K562 (cell line): ENCODE data around the gene PRTFDC1. TPM values are rescaled to one million over a fixed set of nuclear protein-coding genes. Genes with fewer than 3 reads are reported as not detected.

Experiments
- ATAC-seq: fragments of 200-7000 bp; cut with Tn5 transposase; 3 replicates; pipeline ENCODE4 v1.9.1; 2020; ENCODE audit warnings: moderate library complexity
- BruUV-seq: library from RNA; stranded (reverse); fragments of 400-500 nt; replicated peaks from 2 replicates; lab custom pipeline; 2021; lab: Mats Ljungman, UMichigan
- CTCF ChIA-PET: fragments of 300-600 bp; formaldehyde crosslinking; extraction: SDS; loops from one replicate; lab custom pipeline; 2021; ENCODE audit warnings: low intra/inter-chr PET ratio; lab: Yijun Ruan, JAX
- POLR2A ChIA-PET: fragments of 300-600, 350-650 bp; sonication (Branson Sonifier 250); formaldehyde crosslinking; extraction: SDS; loops from one replicate; lab custom pipeline; 2021; ENCODE audit warnings: antibody characterized with exemption, inconsistent platforms; lab: Yijun Ruan, JAX
- DNase-seq, 4 experiments: peaks; one replicate each; pipeline versions ENCODE4 v3.0.0 to v3.0.0-alpha.2; 2011 to 2018; ENCODE audit warnings: low spot score in 3 of 4, mixed read lengths in 3 of 4; ENCODE audit errors: extremely low read depth in 1 of 4
- FAIRE-seq: peaks from 2 replicates; lab custom pipeline; 2011; peaks lifted over from hg19 to GRCh38; lab: Jason Lieb, UNC
- H2AFZ ChIP-seq: 2 replicates; pipeline ENCODE4 v1.6.0; 2011; ENCODE audit warnings: low read depth, low read length, control low read depth, inconsistent platforms
- H3K27ac ChIP-seq: fragments of 200-600 bp; 3 replicates; pipeline ENCODE4 v1.8.0; 2011; ENCODE audit warnings: low read depth, mild to moderate bottlenecking, control low read depth, inconsistent platforms, low read length, moderate library complexity, mixed read lengths; ENCODE audit errors: extremely low read depth
- H3K27me3 ChIP-seq, 2 experiments: fragments of 300-600 bp in 1 of 2; 2 replicates in 1 of 2; 3 replicates in 1 of 2; pipeline versions ENCODE4 v1.6.0 to v1.8.0; 2011; ENCODE audit warnings: inconsistent platforms in 2 of 2, low read length in 2 of 2, mild to moderate bottlenecking in 1 of 2, mixed read lengths in 1 of 2, moderate library complexity in 1 of 2; ENCODE audit not compliant: control insufficient read depth in 2 of 2, insufficient read depth in 2 of 2
- H3K36me3 ChIP-seq: fragments of 300-600 bp; 3 replicates; pipeline ENCODE4 v1.8.0; 2011; ENCODE audit warnings: mild to moderate bottlenecking, low read length, inconsistent platforms; ENCODE audit not compliant: control insufficient read depth, insufficient read depth
- H3K4me1 ChIP-seq, 2 experiments: fragments of 200-600 bp in 1 of 2; replicated peaks in 1 of 2; 2 replicates in 1 of 2; 3 replicates in 1 of 2; pipeline versions ENCODE4 v1.5.1 to v1.8.0; 2011; ENCODE audit warnings: inconsistent platforms in 2 of 2, low read length in 2 of 2, mild to moderate bottlenecking in 1 of 2, mixed read lengths in 1 of 2, moderate library complexity in 1 of 2; ENCODE audit not compliant: control insufficient read depth in 2 of 2, insufficient read depth in 2 of 2
- H3K4me2 ChIP-seq: 2 replicates; pipeline ENCODE4 v1.6.1; 2011; ENCODE audit warnings: low read length, control low read depth, inconsistent platforms, mixed read lengths; ENCODE audit not compliant: insufficient read depth
- H3K4me3 ChIP-seq: fragments of 200-600 bp; sonication (generic), shearing (Covaris generic); 2 replicates; pipeline ENCODE4 v1.5.1; 2016; ENCODE audit warnings: control low read depth, inconsistent platforms
- H3K79me2 ChIP-seq: fragments of 200-600 bp; 3 replicates; pipeline ENCODE4 v1.8.0; 2011; ENCODE audit warnings: low read length, inconsistent platforms; ENCODE audit not compliant: control insufficient read depth, insufficient read depth
- H3K9ac ChIP-seq, 2 experiments: 2 replicates each; pipeline versions ENCODE4 v1.6.0 to v1.6.1; 2011; ENCODE audit warnings: low read depth in 2 of 2, low read length in 2 of 2, control low read depth in 1 of 2, inconsistent platforms in 1 of 2, mild to moderate bottlenecking in 1 of 2, mixed read lengths in 1 of 2; ENCODE audit not compliant: insufficient read depth in 1 of 2
- H3K9me1 ChIP-seq: one replicate; pipeline ENCODE4 v1.6.0; 2011; ENCODE audit warnings: inconsistent platforms, mild to moderate bottlenecking, low read length, moderate library complexity; ENCODE audit not compliant: control insufficient read depth, insufficient read depth
- H3K9me3 ChIP-seq: replicated peaks from 2 replicates; pipeline ENCODE4 v1.5.1; 2011; ENCODE audit warnings: low read depth, low read length, inconsistent platforms; ENCODE audit not compliant: control insufficient read depth, insufficient read depth
- H4K20me1 ChIP-seq: replicated peaks from 2 replicates; pipeline ENCODE4 v1.6.1; 2011; ENCODE audit warnings: low read length, inconsistent platforms, mixed read lengths; ENCODE audit not compliant: control insufficient read depth, insufficient read depth
- EGR1 ChIP-seq: fragments of 450-650 bp; conservative IDR thresholded peaks from 2 replicates; pipeline ENCODE4 v1.6.1; 2017; ENCODE audit warnings: mild to moderate bottlenecking
- ID3 ChIP-seq, 2 experiments: fragments of 250-450 bp in 1 of 2; fragments of 450-650 bp in 1 of 2; sonication (Bioruptor Pico) in 1 of 2; IDR thresholded peaks; 2 replicates each; pipeline versions ENCODE4 v1.6.1 to v1.8.0; 2016 to 2021; ENCODE audit warnings: mild to moderate bottlenecking in 2 of 2, moderate library complexity in 2 of 2, missing compliant biosample characterization in 1 of 2, missing genetic modification characterization in 1 of 2
- KLF6 ChIP-seq: fragments of 250-450 bp; sonication (Bioruptor Pico); IDR thresholded peaks from 2 replicates; pipeline ENCODE4 v1.4.0; 2020; ENCODE audit warnings: mild to moderate bottlenecking, moderate library complexity, borderline replicate concordance
- LCOR ChIP-seq: sonication (generic); formaldehyde crosslinking; IDR thresholded peaks from 2 replicates; pipeline ENCODE4 v1.8.0; 2022; ENCODE audit warnings: mild to moderate bottlenecking, missing genetic modification reagents
- PCBP2 ChIP-seq: fragments of 200-400 bp; formaldehyde crosslinking; IDR thresholded peaks from 2 replicates; pipeline ENCODE4 v1.6.1; 2018; ENCODE audit warnings: low read length, low read depth, mild to moderate bottlenecking, moderate library complexity; ENCODE audit not compliant: poor library complexity, severe bottlenecking
- RAD21 ChIP-seq, 2 experiments: fragments of 250-450 bp in 1 of 2; fragments of 450-650 bp in 1 of 2; sonication (Bioruptor Pico) in 1 of 2; formaldehyde crosslinking in 1 of 2; IDR thresholded peaks in 1 of 2; conservative IDR thresholded peaks in 1 of 2; 2 replicates each; pipeline versions ENCODE4 v1.4.0 to v1.8.0; 2020 to 2022; ENCODE audit warnings: mild to moderate bottlenecking in 2 of 2, moderate library complexity in 1 of 2
- RNF2 ChIP-seq: sonication (generic); IDR thresholded peaks from 2 replicates; pipeline ENCODE4 v1.6.1; 2016
- SMARCA4 ChIP-seq: fragments of 450-650 bp; IDR thresholded peaks from 2 replicates; pipeline ENCODE4 v1.6.1; 2016
- SNAPC5 ChIP-seq: fragments of 250-450 bp; sonication (Bioruptor Pico); IDR thresholded peaks from 2 replicates; pipeline ENCODE4 v1.8.0; 2021; ENCODE audit warnings: moderate library complexity, mild to moderate bottlenecking, inconsistent platforms
- THAP12 ChIP-seq: fragments of 250-450 bp; sonication (Bioruptor Pico); IDR thresholded peaks from 2 replicates; pipeline ENCODE4 v1.9.0; 2021; ENCODE audit warnings: mild to moderate bottlenecking, inconsistent platforms
- YY1 ChIP-seq, 3 experiments: IDR thresholded peaks; 2 replicates each; pipeline ENCODE4 v1.6.1; 2011; ENCODE audit warnings: low read length in 2 of 3, mild to moderate bottlenecking in 2 of 3, moderate library complexity in 2 of 3, borderline replicate concordance in 1 of 3, control low read depth in 1 of 3, low read depth in 1 of 3; ENCODE audit not compliant: insufficient read depth in 3 of 3, insufficient replicate concordance in 2 of 3, control insufficient read depth in 1 of 3, insufficient read length in 1 of 3; ENCODE audit errors: extremely low read depth in 1 of 3
- ZBTB2 ChIP-seq: fragments of 450-650 bp; IDR thresholded peaks from 2 replicates; pipeline ENCODE4 v1.6.1; 2016; ENCODE audit warnings: antibody characterized with exemption
- ZNF584 ChIP-seq: fragments of 200-800 bp; sonication (Bioruptor generic); IDR thresholded peaks from 2 replicates; pipeline ENCODE4 v1.6.1; 2016; ENCODE audit warnings: low read depth, mild to moderate bottlenecking, missing genetic modification characterization, missing compliant biosample characterization
- ZNF717 ChIP-seq: fragments of 250-450 bp; sonication (Bioruptor Pico); IDR thresholded peaks from 2 replicates; pipeline ENCODE4 v1.5.0; 2021
- WGBS: fragments of 100-300 bp; shearing (Covaris generic); methylation state at CpG from one replicate; pipeline ENCODE4 v1.1.6; 2016; ENCODE audit warnings: low coverage, mixed read lengths; ENCODE audit not compliant: insufficient coverage; ENCODE audit errors: missing lambda C conversion rate; 5-methylcytosine and 5-hydroxymethylcytosine counted together
- in situ Hi-C: fragments of 300-500 bp; cut with MboI; formaldehyde crosslinking; loops from 4 replicates; pipeline ENCODE4 v1.15.0; 2018; ENCODE audit warnings: inconsistent platforms, mixed read lengths
- intact Hi-C: fragments of 100-400 bp; cut with micrococcal nuclease; formaldehyde crosslinking; loops from 2 replicates; pipeline ENCODE4 v1.14.2; 2022
- polyA plus RNA-seq, 8 experiments: library from polyadenylated mRNA; depleted of rRNA in 4 of 8; stranded (reverse) in 5 of 8; unstranded in 3 of 8; fragments of >200 nt; fragmentation: Nextera tagmentation in 2 of 8; fragmentation: Illumina TruSeq in 1 of 8; extraction: Ambion mirVana in 2 of 8; extraction: Trizol in 1 of 8; gene quantifications; 2 replicates each; pipeline versions ENCODE4 v1.2.1 to v1.2.3, GENCODE V29; 2011 to 2014; ENCODE audit warnings: inconsistent platforms in 1 of 8, missing spikeins in 1 of 8
- total RNA-seq, 7 experiments: library from RNA; depleted of rRNA in 6 of 7; stranded (reverse); fragments of >200 nt in 6 of 7; fragmentation: Illumina TruSeq in 2 of 7; extraction: Trizol in 2 of 7; gene quantifications; 2 replicates each; pipeline versions ENCODE4 v1.2.1 to v1.2.3, GENCODE V29; 2011 to 2021; ENCODE audit warnings: low replicate concordance in 1 of 7

PRTFDC1 gene
- total and polyA plus RNA-seq, 9 of the 15 experiments (the other 6 are each of a cell fraction or from before 2014, with no cell fraction given), result 7.0 to 27.6 (median 10.0) TPM

GRCh38 chr10:24904824-24905223 lies 47.6 kb downstream of the PRTFDC1 start:
- Histone ChIP-seq H2AFZ (no peak overlapping the region), H3K27ac (no peak overlapping the region), H3K9me1 (no peaks in the 10 kb centered on the region), H3K4me1 (peaks cover 19 to 42% of the 10 kb centered on the region in 2 experiments), H3K4me3 (no peak overlapping the region), H3K36me3 (no peaks in the 10 kb centered on the region), H3K9me3 (no peaks in the 10 kb centered on the region), H3K27me3 (no peaks in the 10 kb centered on the region), H3K4me2 (no peak overlapping the region), H3K9ac (no peak overlapping the region), H4K20me1 (no peaks in the 10 kb centered on the region), H3K79me2 (no peaks in the 10 kb centered on the region)
- ChIA-PET CTCF (no interaction called here), POLR2A (no interaction called here)
- no peak for ATAC-seq
- in situ Hi-C loops (no loop called here), intact Hi-C loops (loop anchor here (5.0 kb wide), 1 partner anchor 47 kb away; the partner anchor contains the start of gene PRTFDC1)
- DNase-seq, result no peak
- TF ChIP-seq THAP12 (CRISPR knock-in tag) (no peak), YY1 (IDR thresholded peaks at IDR 0.05; ENCODE audit: borderline replicate concordance in 1 of 3, control insufficient read depth in 1 of 3, extremely low read depth in 1 of 3, insufficient read depth in 3 of 3, insufficient read length in 1 of 3, insufficient replicate concordance in 2 of 3, low read depth in 1 of 3, low read length in 2 of 3) (no peak), ZBTB2 (no peak), PCBP2 (no peak), ZNF584 (CRISPR knock-in tag) (no peak), EGR1 (0 out of 2 replicates have a peak, but pooled peaks have one; percentile 9), SNAPC5 (CRISPR knock-in tag) (no peak), RNF2 (no peak), ID3 (CRISPR knock-in tag; IDR thresholded peaks at IDR 0.05) (no peak), ID3 (tag; IDR thresholded peaks at IDR 0.05) (no peak), LCOR (no peak), RAD21 (CRISPR knock-in tag; conservative IDR thresholded peaks at IDR 0.05 in 1 of 2, IDR thresholded peaks at IDR 0.05 in 1 of 2) (peak in 1 of 2 experiments; percentile 17; a peak in 1 of 4 replicates), KLF6 (CRISPR knock-in tag) (no peak), SMARCA4 (no peak), ZNF717 (CRISPR knock-in tag) (no peak)
- no TSS peak for BruUV-seq
- FAIRE-seq, result no peak
- WGBS, result 61% methylated on average over 4 of the region's 4 CpGs
